ENCODE data around the gene PHPT1.
"Not testable (repeated sequence)": the region's sequence is repeated elsewhere in the genome, so short reads cannot be mapped to it uniquely, and the experiment has no call there.

The PHPT1 gene

GRCh38 chr9:136857581-136858412, 8.6 kb downstream of the PHPT1 start:
- no peak for DNase-seq (ENCODE audit: extremely low read depth in 1 of 2, low read depth in 1 of 2)

GRCh38 chr9:136858452-136858843, 9.2 kb downstream of the PHPT1 start:
- no peak for DNase-seq (ENCODE audit: extremely low read depth in 1 of 2, low read depth in 1 of 2)

- DNase-seq (ENCODE audit: extremely low read depth in 1 of 2, low read depth in 1 of 2), result no peak
Observed at GRCh38 chr9:136858844-136859757, 9.9 kb downstream of the PHPT1 start.

GRCh38 chr9:136860529-136860928, 11.3 kb downstream of the PHPT1 start:
- no peak for DNase-seq (ENCODE audit: extremely low read depth in 1 of 2, low read depth in 1 of 2)

- DNase-seq (ENCODE audit: extremely low read depth in 1 of 2, low read depth in 1 of 2), result no peak
Observed at GRCh38 chr9:136860933-136861873, 12.0 kb downstream of the PHPT1 start.

GRCh38 chr9:136861874-136862457, 12.8 kb downstream of the PHPT1 start:
- DNase-seq (ENCODE audit: extremely low read depth in 1 of 2, low read depth in 1 of 2), result no peak

- DNase-seq (ENCODE audit: extremely low read depth in 1 of 2, low read depth in 1 of 2), result no peak
Observed at GRCh38 chr9:136862849-136863622, 13.8 kb downstream of the PHPT1 start.

GRCh38 chr9:136863623-136864273, 14.5 kb downstream of the PHPT1 start:
- no peak for DNase-seq (ENCODE audit: extremely low read depth in 1 of 2, low read depth in 1 of 2)

- no peak for DNase-seq (ENCODE audit: extremely low read depth in 1 of 2, low read depth in 1 of 2)
Observed at GRCh38 chr9:136865041-136865767, 16.0 kb downstream of the PHPT1 start.

- DNase-seq (ENCODE audit: extremely low read depth in 1 of 2, low read depth in 1 of 2), result no peak
Observed at GRCh38 chr9:136865768-136866103, 16.5 kb downstream of the PHPT1 start.

GRCh38 chr9:136866898-136867421, 17.8 kb downstream of the PHPT1 start:
- not testable (repeated sequence) for DNase-seq (ENCODE audit: extremely low read depth in 1 of 2, low read depth in 1 of 2)

- DNase-seq (ENCODE audit: extremely low read depth in 1 of 2, low read depth in 1 of 2), result no peak
Observed at GRCh38 chr9:136867480-136867879, 18.3 kb downstream of the PHPT1 start.

GRCh38 chr9:136867917-136868316, 18.7 kb downstream of the PHPT1 start:
- no peak for DNase-seq (ENCODE audit: extremely low read depth in 1 of 2, low read depth in 1 of 2)

GRCh38 chr9:136868644-136869043, 19.4 kb downstream of the PHPT1 start:
- no peak for DNase-seq (ENCODE audit: extremely low read depth in 1 of 2, low read depth in 1 of 2)

- not testable (repeated sequence) for DNase-seq (ENCODE audit: extremely low read depth in 1 of 2, low read depth in 1 of 2)
Observed at GRCh38 chr9:136869611-136870010, 20.4 kb downstream of the PHPT1 start.

- no peak for DNase-seq (ENCODE audit: extremely low read depth in 1 of 2, low read depth in 1 of 2)
Observed at GRCh38 chr9:136875155-136875554, 25.9 kb downstream of the PHPT1 start.

GRCh38 chr9:136876476-136876875, 27.3 kb downstream of the PHPT1 start:
- DNase-seq (ENCODE audit: extremely low read depth in 1 of 2, low read depth in 1 of 2), result no peak

GRCh38 chr9:136880651-136881050, 31.4 kb downstream of the PHPT1 start:
- no peak for DNase-seq (ENCODE audit: extremely low read depth in 1 of 2, low read depth in 1 of 2)

Data from activated CD8-positive, alpha-beta memory T cell treated with anti-CD3 and anti-CD28 coated beads for 1 hour (primary cell).